ENCODE results near the gene PLAAT1. TPM values are rescaled to one million over a fixed set of nuclear protein-coding genes. Genes with fewer than 3 reads are reported as not detected.

PLAAT1 gene
- total RNA-seq, 2 donors from 2014 or later, result not detected

- no peaks in the 10 kb centered on the region for H3K4me1 ChIP-seq
- H3K9me3 ChIP-seq, result no peaks in the 10 kb centered on the region
- H3K4me3 ChIP-seq, result no peak overlapping the region
- H3K9ac ChIP-seq (ENCODE audit: low read depth in 2 of 2, low read length in 2 of 2), result no peak overlapping the region
- no peak for DNase-seq
- no peaks in the 10 kb centered on the region for H3K27me3 ChIP-seq
- no peak for TF ChIP-seq CTCF (IDR thresholded peaks at IDR 0.05)
- intact Hi-C loops (cut with DNase I), result no loop called here
- no peak overlapping the region for H3K27ac ChIP-seq
- no peaks in the 10 kb centered on the region for H3K36me3 ChIP-seq
These were observed 76.8 kb downstream of the PLAAT1 start for GRCh38 chr3:193317682-193318300.

Other genes with a start within 250 kb of the PLAAT1 start
- under 1 TPM; 0.05 to 0.37 TPM for gene ATP13A5, start 137.5 kb downstream of the PLAAT1 start, total RNA-seq

All from colonic mucosa (tissue), 4 donors.